K562 (cell line): ENCODE data around the gene CCDC192. TPM values are rescaled to one million over a fixed set of nuclear protein-coding genes. Genes with fewer than 3 reads are reported as not detected.

Experiments
- ATAC-seq: fragments of 200-7000 bp; cut with Tn5 transposase; 3 replicates; pipeline ENCODE4 v1.9.1; 2020; ENCODE audit warnings: moderate library complexity
- BruUV-seq: library from RNA; stranded (reverse); fragments of 400-500 nt; replicated peaks from 2 replicates; lab custom pipeline; 2021; lab: Mats Ljungman, UMichigan
- CTCF ChIA-PET: fragments of 300-600 bp; formaldehyde crosslinking; extraction: SDS; loops from one replicate; lab custom pipeline; 2021; ENCODE audit warnings: low intra/inter-chr PET ratio; lab: Yijun Ruan, JAX
- POLR2A ChIA-PET: fragments of 300-600, 350-650 bp; sonication (Branson Sonifier 250); formaldehyde crosslinking; extraction: SDS; loops from one replicate; lab custom pipeline; 2021; ENCODE audit warnings: antibody characterized with exemption, inconsistent platforms; lab: Yijun Ruan, JAX
- DNase-seq, 4 experiments: peaks; one replicate each; pipeline versions ENCODE4 v3.0.0 to v3.0.0-alpha.2; 2011 to 2018; ENCODE audit warnings: low spot score in 3 of 4, mixed read lengths in 3 of 4; ENCODE audit errors: extremely low read depth in 1 of 4
- FAIRE-seq: peaks from 2 replicates; lab custom pipeline; 2011; peaks lifted over from hg19 to GRCh38; lab: Jason Lieb, UNC
- H2AFZ ChIP-seq: 2 replicates; pipeline ENCODE4 v1.6.0; 2011; ENCODE audit warnings: low read depth, low read length, control low read depth, inconsistent platforms
- H3K27ac ChIP-seq: fragments of 200-600 bp; 3 replicates; pipeline ENCODE4 v1.8.0; 2011; ENCODE audit warnings: low read depth, mild to moderate bottlenecking, control low read depth, inconsistent platforms, low read length, moderate library complexity, mixed read lengths; ENCODE audit errors: extremely low read depth
- H3K27me3 ChIP-seq, 2 experiments: fragments of 300-600 bp in 1 of 2; 2 replicates in 1 of 2; 3 replicates in 1 of 2; pipeline versions ENCODE4 v1.6.0 to v1.8.0; 2011; ENCODE audit warnings: inconsistent platforms in 2 of 2, low read length in 2 of 2, mild to moderate bottlenecking in 1 of 2, mixed read lengths in 1 of 2, moderate library complexity in 1 of 2; ENCODE audit not compliant: control insufficient read depth in 2 of 2, insufficient read depth in 2 of 2
- H3K36me3 ChIP-seq: fragments of 300-600 bp; 3 replicates; pipeline ENCODE4 v1.8.0; 2011; ENCODE audit warnings: mild to moderate bottlenecking, low read length, inconsistent platforms; ENCODE audit not compliant: control insufficient read depth, insufficient read depth
- H3K4me1 ChIP-seq, 2 experiments: fragments of 200-600 bp in 1 of 2; replicated peaks in 1 of 2; 2 replicates in 1 of 2; 3 replicates in 1 of 2; pipeline versions ENCODE4 v1.5.1 to v1.8.0; 2011; ENCODE audit warnings: inconsistent platforms in 2 of 2, low read length in 2 of 2, mild to moderate bottlenecking in 1 of 2, mixed read lengths in 1 of 2, moderate library complexity in 1 of 2; ENCODE audit not compliant: control insufficient read depth in 2 of 2, insufficient read depth in 2 of 2
- H3K4me2 ChIP-seq: 2 replicates; pipeline ENCODE4 v1.6.1; 2011; ENCODE audit warnings: low read length, control low read depth, inconsistent platforms, mixed read lengths; ENCODE audit not compliant: insufficient read depth
- H3K4me3 ChIP-seq: fragments of 200-600 bp; sonication (generic), shearing (Covaris generic); 2 replicates; pipeline ENCODE4 v1.5.1; 2016; ENCODE audit warnings: control low read depth, inconsistent platforms
- H3K79me2 ChIP-seq: fragments of 200-600 bp; 3 replicates; pipeline ENCODE4 v1.8.0; 2011; ENCODE audit warnings: low read length, inconsistent platforms; ENCODE audit not compliant: control insufficient read depth, insufficient read depth
- H3K9ac ChIP-seq, 2 experiments: 2 replicates each; pipeline versions ENCODE4 v1.6.0 to v1.6.1; 2011; ENCODE audit warnings: low read depth in 2 of 2, low read length in 2 of 2, control low read depth in 1 of 2, inconsistent platforms in 1 of 2, mild to moderate bottlenecking in 1 of 2, mixed read lengths in 1 of 2; ENCODE audit not compliant: insufficient read depth in 1 of 2
- H3K9me1 ChIP-seq: one replicate; pipeline ENCODE4 v1.6.0; 2011; ENCODE audit warnings: inconsistent platforms, mild to moderate bottlenecking, low read length, moderate library complexity; ENCODE audit not compliant: control insufficient read depth, insufficient read depth
- H3K9me3 ChIP-seq: replicated peaks from 2 replicates; pipeline ENCODE4 v1.5.1; 2011; ENCODE audit warnings: low read depth, low read length, inconsistent platforms; ENCODE audit not compliant: control insufficient read depth, insufficient read depth
- H4K20me1 ChIP-seq: replicated peaks from 2 replicates; pipeline ENCODE4 v1.6.1; 2011; ENCODE audit warnings: low read length, inconsistent platforms, mixed read lengths; ENCODE audit not compliant: control insufficient read depth, insufficient read depth
- ATF1 ChIP-seq, 2 experiments: fragments of 450-650 bp in 1 of 2; IDR thresholded peaks; 2 replicates each; pipeline ENCODE4 v1.6.1; 2016; ENCODE audit warnings: missing compliant biosample characterization in 1 of 2, missing genetic modification characterization in 1 of 2
- CBFB ChIP-seq: sonication (generic); formaldehyde crosslinking; IDR thresholded peaks from 2 replicates; pipeline ENCODE4 v1.4.0; 2020; ENCODE audit warnings: mild to moderate bottlenecking, missing genetic modification reagents
- DIDO1 ChIP-seq: fragments of 450-650 bp; IDR thresholded peaks from 2 replicates; pipeline ENCODE4 v1.6.1; 2016; ENCODE audit warnings: low read depth, missing biosample characterization, missing genetic modification characterization
- ERF ChIP-seq: fragments of 450-650 bp; formaldehyde crosslinking; IDR thresholded peaks from 2 replicates; pipeline ENCODE4 v1.4.0; 2020; ENCODE audit warnings: mild to moderate bottlenecking, mixed read lengths
- ETS2 ChIP-seq: IDR thresholded peaks from 2 replicates; pipeline ENCODE4 v1.6.1; 2016; ENCODE audit warnings: borderline replicate concordance, missing genetic modification characterization, mild to moderate bottlenecking, moderate library complexity, missing compliant biosample characterization; ENCODE audit not compliant: poor library complexity, severe bottlenecking
- HDAC3 ChIP-seq: fragments of 450-650 bp; IDR thresholded peaks from 2 replicates; pipeline ENCODE4 v1.6.1; 2018; ENCODE audit warnings: borderline replicate concordance, mild to moderate bottlenecking, moderate library complexity; ENCODE audit not compliant: partially characterized antibody
- KDM2B ChIP-seq: fragments of 250-450 bp; sonication (Bioruptor Pico); IDR thresholded peaks from 2 replicates; pipeline ENCODE4 v1.8.0; 2021; ENCODE audit warnings: mild to moderate bottlenecking, moderate library complexity
- KDM5B ChIP-seq: fragments of 200-600 bp; sonication (generic); IDR thresholded peaks from 2 replicates; pipeline ENCODE4 v1.6.1; 2012; ENCODE audit warnings: low read depth, mild to moderate bottlenecking, moderate library complexity, low read length, control low read depth, inconsistent platforms; ENCODE audit not compliant: insufficient replicate concordance
- MCM2 ChIP-seq: fragments of 450-650 bp; IDR thresholded peaks from 2 replicates; pipeline ENCODE4 v1.6.1; 2017; ENCODE audit warnings: low read depth, mild to moderate bottlenecking
- MECOM ChIP-seq: fragments of 250-450 bp; sonication (Bioruptor Pico); IDR thresholded peaks from 2 replicates; pipeline ENCODE4 v1.8.0; 2022; ENCODE audit warnings: inconsistent platforms
- NRF1 ChIP-seq, 2 experiments: fragments of 450-650 bp; IDR thresholded peaks in 1 of 2; conservative IDR thresholded peaks in 1 of 2; 2 replicates each; pipeline ENCODE4 v1.6.1; 2014; ENCODE audit warnings: mild to moderate bottlenecking in 2 of 2
- ZNF408 ChIP-seq: fragments of 250-450 bp; sonication (Bioruptor Pico); IDR thresholded peaks from 2 replicates; pipeline ENCODE4 v1.4.0; 2020; ENCODE audit warnings: low read depth, mild to moderate bottlenecking, moderate library complexity
- ZNF57 ChIP-seq: fragments of 450-650 bp; formaldehyde crosslinking; IDR thresholded peaks from 2 replicates; pipeline ENCODE4 v1.4.0; 2020; ENCODE audit warnings: mild to moderate bottlenecking, moderate library complexity
- WGBS: fragments of 100-300 bp; shearing (Covaris generic); methylation state at CpG from one replicate; pipeline ENCODE4 v1.1.6; 2016; ENCODE audit warnings: low coverage, mixed read lengths; ENCODE audit not compliant: insufficient coverage; ENCODE audit errors: missing lambda C conversion rate; 5-methylcytosine and 5-hydroxymethylcytosine counted together
- in situ Hi-C: fragments of 300-500 bp; cut with MboI; formaldehyde crosslinking; loops from 4 replicates; pipeline ENCODE4 v1.15.0; 2018; ENCODE audit warnings: inconsistent platforms, mixed read lengths
- intact Hi-C: fragments of 100-400 bp; cut with micrococcal nuclease; formaldehyde crosslinking; loops from 2 replicates; pipeline ENCODE4 v1.14.2; 2022
- polyA plus RNA-seq, 8 experiments: library from polyadenylated mRNA; depleted of rRNA in 4 of 8; stranded (reverse) in 5 of 8; unstranded in 3 of 8; fragments of >200 nt; fragmentation: Nextera tagmentation in 2 of 8; fragmentation: Illumina TruSeq in 1 of 8; extraction: Ambion mirVana in 2 of 8; extraction: Trizol in 1 of 8; gene quantifications; 2 replicates each; pipeline versions ENCODE4 v1.2.1 to v1.2.3, GENCODE V29; 2011 to 2014; ENCODE audit warnings: inconsistent platforms in 1 of 8, missing spikeins in 1 of 8
- total RNA-seq, 7 experiments: library from RNA; depleted of rRNA in 6 of 7; stranded (reverse); fragments of >200 nt in 6 of 7; fragmentation: Illumina TruSeq in 2 of 7; extraction: Trizol in 2 of 7; gene quantifications; 2 replicates each; pipeline versions ENCODE4 v1.2.1 to v1.2.3, GENCODE V29; 2011 to 2021; ENCODE audit warnings: low replicate concordance in 1 of 7
- TF ChIP-seq, protein P1 (sequence below), 2 experiments: fragments of 450-650 bp in 1 of 2; sonication (generic) in 1 of 2; formaldehyde crosslinking; conservative IDR thresholded peaks; 2 replicates each; pipeline versions ENCODE4 v1.4.0 to v1.8.1; 2020 to 2022; ENCODE audit warnings: mild to moderate bottlenecking in 1 of 2, missing genetic modification reagents in 1 of 2
- TF ChIP-seq, protein P2 (sequence below): sonication (generic); formaldehyde crosslinking; IDR thresholded peaks from 2 replicates; pipeline ENCODE4 v1.8.0; 2023; ENCODE audit warnings: mild to moderate bottlenecking, missing genetic modification reagents

The CCDC192 gene
- total and polyA plus RNA-seq, 9 of the 15 experiments (the other 6 are each of a cell fraction or from before 2014, with no cell fraction given), result 0.21 to 0.66 (median 0.38) TPM; not detected in 2

DNA sequence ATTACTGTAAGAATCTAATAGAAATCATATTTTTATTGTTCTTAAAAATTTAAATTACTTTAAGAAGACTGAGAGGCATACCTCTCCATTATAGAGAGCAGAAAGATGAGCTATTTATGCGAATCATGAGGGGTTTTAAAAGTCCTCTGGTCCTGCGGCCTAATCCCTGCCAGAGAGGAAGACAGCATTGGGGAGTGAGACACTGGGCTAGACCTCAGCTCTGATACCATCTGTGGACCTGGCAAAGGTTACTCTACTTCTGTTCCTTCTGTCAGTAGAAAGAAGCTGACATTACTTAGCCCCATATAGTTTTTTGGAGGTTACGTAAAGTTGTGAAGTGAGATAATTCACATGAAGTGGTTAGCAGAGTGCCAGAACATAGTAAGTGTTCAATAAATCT is 103.6 kb downstream of the CCDC192 start:
- BruUV-seq, result no TSS peak
- Histone ChIP-seq H3K36me3 (no peaks in the 10 kb centered on the region), H3K9ac (no peak overlapping the region), H3K9me1 (no peaks in the 10 kb centered on the region), H3K79me2 (no peaks in the 10 kb centered on the region), H4K20me1 (no peaks in the 10 kb centered on the region), H3K27me3 (no peaks in the 10 kb centered on the region)
- FAIRE-seq (no peak), DNase-seq (no peak)
- 0% methylated on average over 3 of the region's 3 CpGs for WGBS
- TF ChIP-seq ETS2, result no peak
- TF ChIP-seq, protein P1, sequence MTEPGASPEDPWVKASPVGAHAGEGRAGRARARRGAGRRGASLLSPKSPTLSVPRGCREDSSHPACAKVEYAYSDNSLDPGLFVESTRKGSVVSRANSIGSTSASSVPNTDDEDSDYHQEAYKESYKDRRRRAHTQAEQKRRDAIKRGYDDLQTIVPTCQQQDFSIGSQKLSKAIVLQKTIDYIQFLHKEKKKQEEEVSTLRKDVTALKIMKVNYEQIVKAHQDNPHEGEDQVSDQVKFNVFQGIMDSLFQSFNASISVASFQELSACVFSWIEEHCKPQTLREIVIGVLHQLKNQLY (CRISPR knock-in tag; conservative IDR thresholded peaks at IDR 0.05), result no peak
- TF ChIP-seq ZNF57 (CRISPR knock-in tag), result no peak
- TF ChIP-seq NRF1 (conservative IDR thresholded peaks at IDR 0.05 in 1 of 2, IDR thresholded peaks at IDR 0.05 in 1 of 2), result no peak
- TF ChIP-seq ZNF408 (CRISPR knock-in tag), result no peak
- no peak for TF ChIP-seq ERF (CRISPR knock-in tag)
- no peak for TF ChIP-seq KDM5B
- TF ChIP-seq MECOM (CRISPR knock-in tag), result no peak
- TF ChIP-seq HDAC3, result no peak
- no peak for TF ChIP-seq DIDO1 (tag)
- TF ChIP-seq ATF1 (CRISPR knock-in tag; IDR thresholded peaks at IDR 0.05), result no peak
- no peak for TF ChIP-seq ATF1 (tag; IDR thresholded peaks at IDR 0.05)
- TF ChIP-seq, protein P2, sequence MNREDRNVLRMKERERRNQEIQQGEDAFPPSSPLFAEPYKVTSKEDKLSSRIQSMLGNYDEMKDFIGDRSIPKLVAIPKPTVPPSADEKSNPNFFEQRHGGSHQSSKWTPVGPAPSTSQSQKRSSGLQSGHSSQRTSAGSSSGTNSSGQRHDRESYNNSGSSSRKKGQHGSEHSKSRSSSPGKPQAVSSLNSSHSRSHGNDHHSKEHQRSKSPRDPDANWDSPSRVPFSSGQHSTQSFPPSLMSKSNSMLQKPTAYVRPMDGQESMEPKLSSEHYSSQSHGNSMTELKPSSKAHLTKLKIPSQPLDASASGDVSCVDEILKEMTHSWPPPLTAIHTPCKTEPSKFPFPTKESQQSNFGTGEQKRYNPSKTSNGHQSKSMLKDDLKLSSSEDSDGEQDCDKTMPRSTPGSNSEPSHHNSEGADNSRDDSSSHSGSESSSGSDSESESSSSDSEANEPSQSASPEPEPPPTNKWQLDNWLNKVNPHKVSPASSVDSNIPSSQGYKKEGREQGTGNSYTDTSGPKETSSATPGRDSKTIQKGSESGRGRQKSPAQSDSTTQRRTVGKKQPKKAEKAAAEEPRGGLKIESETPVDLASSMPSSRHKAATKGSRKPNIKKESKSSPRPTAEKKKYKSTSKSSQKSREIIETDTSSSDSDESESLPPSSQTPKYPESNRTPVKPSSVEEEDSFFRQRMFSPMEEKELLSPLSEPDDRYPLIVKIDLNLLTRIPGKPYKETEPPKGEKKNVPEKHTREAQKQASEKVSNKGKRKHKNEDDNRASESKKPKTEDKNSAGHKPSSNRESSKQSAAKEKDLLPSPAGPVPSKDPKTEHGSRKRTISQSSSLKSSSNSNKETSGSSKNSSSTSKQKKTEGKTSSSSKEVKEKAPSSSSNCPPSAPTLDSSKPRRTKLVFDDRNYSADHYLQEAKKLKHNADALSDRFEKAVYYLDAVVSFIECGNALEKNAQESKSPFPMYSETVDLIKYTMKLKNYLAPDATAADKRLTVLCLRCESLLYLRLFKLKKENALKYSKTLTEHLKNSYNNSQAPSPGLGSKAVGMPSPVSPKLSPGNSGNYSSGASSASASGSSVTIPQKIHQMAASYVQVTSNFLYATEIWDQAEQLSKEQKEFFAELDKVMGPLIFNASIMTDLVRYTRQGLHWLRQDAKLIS, result no peak
- TF ChIP-seq CBFB (CRISPR knock-in tag), result no peak
- no peak for TF ChIP-seq MCM2
- TF ChIP-seq KDM2B (CRISPR knock-in tag), result no peak
- TF ChIP-seq, all 486 proteins: peak for 0
- no peak overlapping the region for H2AFZ ChIP-seq
- H3K9me3 ChIP-seq, result no peaks in the 10 kb centered on the region
- ATAC-seq, result no peak
- in situ Hi-C loops (no loop called here), intact Hi-C loops (no loop called here)
- no peak overlapping the region for H3K4me2 ChIP-seq
- no peaks in the 10 kb centered on the region for H3K4me1 ChIP-seq
- ChIA-PET CTCF (no interaction called here), POLR2A (interaction anchor here (1.1 kb wide), 2 partner anchors 12 to 14 kb away, joined by 3 read pairs; no protein-coding TSS in a partner anchor)
- H3K27ac ChIP-seq, result no peak overlapping the region
- H3K4me3 ChIP-seq, result no peak overlapping the region
